Thyroid gland (tissue), 4 donors: ENCODE data around the gene BNIPL.

Experiments
- POLR2A ChIP-seq, 2 donors: fragments of 450-650 bp; IDR thresholded peaks; one replicate each; pipeline ENCODE4 v1.6.1; 2017; ENCODE audit warnings: antibody characterized with exemption in 2 of 2, mild to moderate bottlenecking in 2 of 2, moderate library complexity in 1 of 2
- TF ChIP-seq, protein P1 (sequence below), 6 experiments: fragments of 200-600 bp in 3 of 6; fragments of 450-650 bp in 3 of 6; sonication (generic) in 3 of 6; IDR thresholded peaks; one replicate each; pipeline ENCODE4 v1.5.1; 2016 to 2019; ENCODE audit warnings: antibody characterized with exemption in 6 of 6, mild to moderate bottlenecking in 2 of 6, inconsistent platforms in 1 of 6, moderate library complexity in 1 of 6

DNA sequence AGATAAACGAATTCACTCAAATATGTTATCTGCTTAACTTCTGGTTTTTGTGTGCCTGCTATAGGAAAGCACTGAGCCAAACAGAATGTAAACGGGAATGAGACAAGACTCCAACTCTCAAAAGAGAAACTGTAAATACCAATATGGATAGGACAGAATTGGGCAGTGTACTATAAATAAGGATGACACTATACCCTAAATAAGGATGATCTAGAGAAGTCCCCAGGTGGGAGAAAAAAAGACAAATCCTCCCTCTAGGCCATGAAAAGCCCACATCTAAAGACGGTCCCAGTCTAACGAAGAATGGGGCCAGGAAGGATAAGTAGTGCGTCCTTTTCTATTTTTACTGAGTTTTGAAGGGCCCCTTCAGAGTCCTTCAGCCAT, 32.7 kb downstream of the BNIPL start:
- TF ChIP-seq, protein P1, sequence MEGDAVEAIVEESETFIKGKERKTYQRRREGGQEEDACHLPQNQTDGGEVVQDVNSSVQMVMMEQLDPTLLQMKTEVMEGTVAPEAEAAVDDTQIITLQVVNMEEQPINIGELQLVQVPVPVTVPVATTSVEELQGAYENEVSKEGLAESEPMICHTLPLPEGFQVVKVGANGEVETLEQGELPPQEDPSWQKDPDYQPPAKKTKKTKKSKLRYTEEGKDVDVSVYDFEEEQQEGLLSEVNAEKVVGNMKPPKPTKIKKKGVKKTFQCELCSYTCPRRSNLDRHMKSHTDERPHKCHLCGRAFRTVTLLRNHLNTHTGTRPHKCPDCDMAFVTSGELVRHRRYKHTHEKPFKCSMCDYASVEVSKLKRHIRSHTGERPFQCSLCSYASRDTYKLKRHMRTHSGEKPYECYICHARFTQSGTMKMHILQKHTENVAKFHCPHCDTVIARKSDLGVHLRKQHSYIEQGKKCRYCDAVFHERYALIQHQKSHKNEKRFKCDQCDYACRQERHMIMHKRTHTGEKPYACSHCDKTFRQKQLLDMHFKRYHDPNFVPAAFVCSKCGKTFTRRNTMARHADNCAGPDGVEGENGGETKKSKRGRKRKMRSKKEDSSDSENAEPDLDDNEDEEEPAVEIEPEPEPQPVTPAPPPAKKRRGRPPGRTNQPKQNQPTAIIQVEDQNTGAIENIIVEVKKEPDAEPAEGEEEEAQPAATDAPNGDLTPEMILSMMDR (IDR thresholded peaks at IDR 0.05): no peak
- peak in 1 of 2 donors; percentile 30 for TF ChIP-seq POLR2A (IDR thresholded peaks at IDR 0.05)
